ENCODE measurements around the gene IFITM1.
A peak's percentile ranks its signal among the peaks of the same experiment; 100 is the strongest.
"Not testable (repeated sequence)": the region's sequence is repeated elsewhere in the genome, so short reads cannot be mapped to it uniquely, and the experiment has no call there.

The IFITM1 gene

DNA sequence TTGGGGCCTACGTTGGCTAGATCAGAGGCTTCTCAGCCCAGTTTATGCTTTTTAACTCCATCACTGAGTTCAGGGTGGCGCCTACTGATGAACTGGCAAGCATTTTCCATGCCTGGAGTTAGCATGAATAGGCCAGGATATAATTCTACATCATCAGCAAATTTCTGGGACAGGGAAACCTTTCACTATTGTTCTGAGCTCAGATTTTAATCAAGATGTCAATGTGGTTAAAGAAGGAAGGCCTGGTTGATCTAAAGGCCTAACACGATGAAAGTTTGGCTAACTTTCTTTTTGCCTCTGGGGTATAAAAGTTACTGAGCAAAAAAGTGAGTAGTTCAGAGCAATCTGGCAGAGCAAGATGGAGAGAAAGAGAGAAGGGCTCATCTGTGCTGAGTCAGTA, 28.5 kb downstream of the IFITM1 start:
- no peak for DNase-seq (ENCODE audit: low read depth)
- TF ChIP-seq, protein P1, sequence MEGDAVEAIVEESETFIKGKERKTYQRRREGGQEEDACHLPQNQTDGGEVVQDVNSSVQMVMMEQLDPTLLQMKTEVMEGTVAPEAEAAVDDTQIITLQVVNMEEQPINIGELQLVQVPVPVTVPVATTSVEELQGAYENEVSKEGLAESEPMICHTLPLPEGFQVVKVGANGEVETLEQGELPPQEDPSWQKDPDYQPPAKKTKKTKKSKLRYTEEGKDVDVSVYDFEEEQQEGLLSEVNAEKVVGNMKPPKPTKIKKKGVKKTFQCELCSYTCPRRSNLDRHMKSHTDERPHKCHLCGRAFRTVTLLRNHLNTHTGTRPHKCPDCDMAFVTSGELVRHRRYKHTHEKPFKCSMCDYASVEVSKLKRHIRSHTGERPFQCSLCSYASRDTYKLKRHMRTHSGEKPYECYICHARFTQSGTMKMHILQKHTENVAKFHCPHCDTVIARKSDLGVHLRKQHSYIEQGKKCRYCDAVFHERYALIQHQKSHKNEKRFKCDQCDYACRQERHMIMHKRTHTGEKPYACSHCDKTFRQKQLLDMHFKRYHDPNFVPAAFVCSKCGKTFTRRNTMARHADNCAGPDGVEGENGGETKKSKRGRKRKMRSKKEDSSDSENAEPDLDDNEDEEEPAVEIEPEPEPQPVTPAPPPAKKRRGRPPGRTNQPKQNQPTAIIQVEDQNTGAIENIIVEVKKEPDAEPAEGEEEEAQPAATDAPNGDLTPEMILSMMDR (IDR thresholded peaks at IDR 0.05; ENCODE audit: insufficient read depth, low read depth, low read length, missing control alignments), result no peak
- no peak overlapping the region for H3K4me3 ChIP-seq (ENCODE audit: low read length)

DNA sequence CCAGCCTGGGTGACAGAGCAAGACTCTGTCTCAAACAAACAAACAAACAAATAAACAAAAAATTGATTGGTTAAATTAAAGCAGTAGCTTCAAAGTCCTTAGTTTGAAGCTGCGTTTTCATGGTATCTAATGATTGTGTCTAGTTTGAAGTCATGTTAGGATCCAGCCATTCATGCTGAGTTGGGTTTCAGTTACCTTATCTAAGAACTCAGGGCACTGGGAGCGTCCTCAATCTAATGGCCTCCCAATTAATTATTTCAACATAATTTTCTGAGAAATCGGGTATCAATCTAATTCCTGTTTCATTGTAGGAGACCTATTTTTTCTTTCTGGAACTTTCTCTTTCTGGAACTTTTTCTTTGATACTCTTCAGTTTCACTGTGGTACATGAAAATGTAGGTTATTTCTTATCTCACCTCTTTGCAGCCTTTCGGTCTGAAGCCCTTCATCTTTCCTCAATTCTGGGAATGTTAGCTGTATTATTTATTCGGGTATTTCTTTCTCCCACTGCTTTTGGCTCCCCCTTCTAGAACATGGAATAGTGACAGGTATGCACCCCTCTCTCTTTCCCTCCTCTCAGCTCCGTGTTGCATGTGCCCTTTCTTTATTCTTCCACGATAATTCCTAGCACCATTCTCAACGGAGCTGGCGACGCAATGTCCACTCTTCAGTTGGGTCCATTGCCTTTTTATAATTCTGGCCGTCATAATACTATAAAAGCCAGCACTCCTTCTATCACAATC, 31.2 kb downstream of the IFITM1 start:
- DNase-seq (ENCODE audit: low read depth), result no peak
- TF ChIP-seq, protein P1 (IDR thresholded peaks at IDR 0.05; ENCODE audit: insufficient read depth, low read depth, low read length, missing control alignments), result no peak
- no peak overlapping the region for H3K4me3 ChIP-seq (ENCODE audit: low read length)

DNA sequence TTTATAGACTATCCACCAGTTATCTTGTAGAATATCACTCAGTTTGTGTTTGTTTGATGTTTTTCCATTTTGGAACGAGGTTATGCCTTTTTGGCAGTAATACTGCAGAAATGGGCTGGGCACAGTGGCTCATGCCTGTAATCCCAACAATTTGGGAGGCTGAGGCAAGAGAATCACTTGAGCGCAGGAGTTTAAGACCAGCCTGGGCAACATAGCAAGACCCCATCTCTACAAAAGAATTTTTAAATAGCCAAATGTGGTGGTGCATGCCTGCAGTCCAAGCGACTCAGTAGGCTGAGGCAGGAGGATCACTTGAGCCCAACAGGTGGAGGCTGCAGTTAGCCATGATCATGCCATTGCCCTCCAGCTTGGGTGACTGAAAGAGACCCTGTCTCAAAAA, 32.7 kb downstream of the IFITM1 start:
- no peak for DNase-seq (ENCODE audit: low read depth)
- H3K4me3 ChIP-seq (ENCODE audit: low read length), result no peak overlapping the region
- TF ChIP-seq, protein P1 (IDR thresholded peaks at IDR 0.05; ENCODE audit: insufficient read depth, low read depth, low read length, missing control alignments), result no peak

DNA sequence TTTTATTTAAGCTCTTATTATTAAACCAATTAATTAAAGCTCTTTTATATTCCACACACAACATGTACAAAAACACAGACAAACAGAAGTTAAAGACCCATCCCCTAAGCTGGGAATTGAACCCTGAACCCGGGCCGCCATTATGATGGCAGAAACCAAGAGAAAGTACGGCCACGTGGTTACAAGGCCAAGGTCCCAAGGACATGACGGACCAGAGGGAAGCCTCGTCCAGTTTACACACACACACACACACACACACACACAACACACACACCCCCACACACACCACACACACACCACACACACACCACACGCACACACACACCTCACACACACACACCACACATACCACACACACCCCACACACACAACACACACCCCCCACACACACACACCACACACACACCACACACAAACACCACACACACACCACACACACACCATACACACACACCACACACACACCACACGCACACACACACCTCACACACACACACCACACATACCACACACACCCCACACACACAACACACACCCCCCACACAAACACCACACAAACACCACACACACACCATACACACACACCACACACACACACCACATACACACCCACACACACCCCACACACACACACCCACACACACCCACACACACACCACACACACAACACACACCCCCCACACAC, 35.6 kb downstream of the IFITM1 start:
- H3K4me3 ChIP-seq (ENCODE audit: low read length); DNase-seq (ENCODE audit: low read depth): not testable (repeated sequence)

DNA sequence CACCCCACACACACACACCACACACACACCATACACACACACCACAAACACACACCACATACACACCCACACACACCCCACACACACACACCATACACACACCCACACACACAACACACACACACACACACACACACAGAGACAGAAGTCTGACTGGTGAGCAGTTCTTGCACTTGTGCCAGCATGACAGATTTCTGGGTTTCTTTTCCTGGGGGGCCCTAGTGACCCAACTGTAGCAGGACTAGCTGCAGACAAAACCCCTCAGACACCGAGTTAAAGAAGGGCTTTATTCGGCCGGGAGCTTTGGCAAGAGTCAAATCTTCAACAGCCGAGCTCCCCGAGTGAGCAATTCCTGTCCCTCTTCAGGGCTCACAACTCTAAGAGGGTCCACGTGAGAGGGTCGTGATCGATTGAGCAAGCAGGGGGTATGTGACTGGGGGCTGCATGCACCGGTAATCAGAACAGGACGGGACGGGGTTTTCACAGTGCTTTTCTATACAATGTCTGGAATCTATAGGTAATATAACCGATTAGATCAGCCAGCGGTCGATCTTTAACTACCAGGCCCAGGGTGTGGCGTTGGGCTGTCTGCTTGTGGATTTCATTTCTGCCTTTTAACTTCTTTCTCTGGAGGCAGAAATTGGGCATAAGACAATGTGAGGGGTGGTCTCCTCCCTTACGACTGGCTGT, 36.3 kb downstream of the IFITM1 start:
- DNase-seq (ENCODE audit: low read depth); H3K4me3 ChIP-seq (ENCODE audit: low read length): not testable (repeated sequence)

DNA sequence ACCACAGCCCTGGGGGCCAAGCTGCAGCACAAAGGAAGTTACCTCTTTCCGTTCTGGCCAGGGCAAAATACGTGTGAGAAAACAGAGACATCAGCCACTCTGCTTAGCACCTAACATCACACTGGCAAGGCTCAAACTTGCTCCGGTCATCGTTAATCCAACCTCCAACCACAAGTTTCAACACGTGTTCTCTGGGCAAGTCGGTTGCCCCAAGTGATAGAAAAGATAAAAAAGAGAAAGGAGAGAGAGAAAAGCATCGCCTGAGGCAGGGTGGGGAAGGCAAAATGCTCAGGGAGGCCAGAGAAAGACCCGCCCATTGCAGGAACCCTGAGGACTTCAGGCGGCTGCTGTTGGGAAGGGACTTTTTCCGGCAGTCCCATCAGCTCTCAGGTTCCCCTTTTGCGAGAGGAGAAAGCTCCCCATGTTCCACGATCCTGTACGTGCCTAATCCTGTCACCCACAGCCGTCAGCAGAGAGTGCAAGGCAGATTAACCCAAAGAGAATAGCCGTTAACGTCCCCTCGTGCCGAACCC, 36.9 kb downstream of the IFITM1 start:
- peak; percentile 82 for DNase-seq (ENCODE audit: low read depth)
- TF ChIP-seq, protein P1 (IDR thresholded peaks at IDR 0.05; ENCODE audit: insufficient read depth, low read depth, low read length, missing control alignments), result no peak
- H3K4me3 ChIP-seq (ENCODE audit: low read length), result no peak overlapping the region

DNA sequence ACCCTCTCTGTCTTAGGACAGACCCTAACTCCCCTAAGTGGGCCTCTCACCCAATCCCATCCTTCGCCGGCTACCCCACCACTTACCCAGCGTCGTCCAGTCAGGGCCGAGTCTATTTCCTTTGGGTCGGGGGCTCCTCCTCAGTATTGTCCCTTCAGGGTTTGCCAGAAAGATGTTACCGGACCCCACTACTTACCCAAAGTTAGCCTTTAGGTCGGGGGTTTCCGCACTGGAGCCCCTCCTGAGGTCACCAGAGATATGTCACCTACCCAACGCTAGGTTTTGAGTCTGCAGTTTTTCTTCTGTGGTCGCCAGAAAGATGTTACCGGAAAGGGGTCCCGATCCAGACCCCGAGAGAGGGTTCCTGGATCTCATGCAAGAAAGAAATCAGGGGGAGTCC, 37.6 kb downstream of the IFITM1 start:
- H3K4me3 ChIP-seq (ENCODE audit: low read length), result no peak overlapping the region
- DNase-seq (ENCODE audit: low read depth), result no peak

More for the DNA sequence above, 37.6 kb downstream of the IFITM1 start:
- TF ChIP-seq, protein P1 (IDR thresholded peaks at IDR 0.05; ENCODE audit: insufficient read depth, low read depth, low read length, missing control alignments), result no peak

Data from epithelial cell of esophagus (primary cell).